ENCODE results near the gene MAP7D3. TPM values are rescaled to one million over a fixed set of nuclear protein-coding genes. Genes with fewer than 3 reads are reported as not detected.

Gene MAP7D3
- total RNA-seq, 1 experiment from 2014 or later, result 15.0 TPM

DNA sequence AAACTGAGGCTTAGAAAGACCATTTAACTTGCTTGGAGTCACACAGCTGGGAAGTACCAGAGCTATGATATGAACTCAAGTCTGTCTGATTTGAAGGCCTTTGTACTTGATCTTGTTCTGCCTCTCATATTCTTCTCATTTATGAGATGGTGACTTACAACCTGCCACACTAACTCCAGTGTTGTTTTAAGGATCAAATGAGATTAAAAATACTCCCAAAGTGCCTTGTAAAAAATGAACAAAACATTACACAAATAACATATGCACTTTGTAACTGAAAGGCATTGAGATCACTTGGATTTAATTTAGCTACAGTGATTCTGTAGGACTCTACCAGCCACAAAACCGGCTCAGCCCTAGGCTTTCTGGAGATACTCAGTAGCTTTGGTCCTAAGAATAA is 15.6 kb upstream of the MAP7D3 start:
- no peak overlapping the region for H3K9ac ChIP-seq (ENCODE audit: low read length)
- TF ChIP-seq ZNF274 (IDR thresholded peaks at IDR 0.05; ENCODE audit: low read depth, low read length), result no peak
- TF ChIP-seq EGR1 (IDR thresholded peaks at IDR 0.05; ENCODE audit: low read depth), result no peak
- no peak for TF ChIP-seq ZFX (IDR thresholded peaks at IDR 0.05)
- TF ChIP-seq RAD21 (IDR thresholded peaks at IDR 0.05; ENCODE audit: low read depth), result no peak
- TF ChIP-seq, protein P1, sequence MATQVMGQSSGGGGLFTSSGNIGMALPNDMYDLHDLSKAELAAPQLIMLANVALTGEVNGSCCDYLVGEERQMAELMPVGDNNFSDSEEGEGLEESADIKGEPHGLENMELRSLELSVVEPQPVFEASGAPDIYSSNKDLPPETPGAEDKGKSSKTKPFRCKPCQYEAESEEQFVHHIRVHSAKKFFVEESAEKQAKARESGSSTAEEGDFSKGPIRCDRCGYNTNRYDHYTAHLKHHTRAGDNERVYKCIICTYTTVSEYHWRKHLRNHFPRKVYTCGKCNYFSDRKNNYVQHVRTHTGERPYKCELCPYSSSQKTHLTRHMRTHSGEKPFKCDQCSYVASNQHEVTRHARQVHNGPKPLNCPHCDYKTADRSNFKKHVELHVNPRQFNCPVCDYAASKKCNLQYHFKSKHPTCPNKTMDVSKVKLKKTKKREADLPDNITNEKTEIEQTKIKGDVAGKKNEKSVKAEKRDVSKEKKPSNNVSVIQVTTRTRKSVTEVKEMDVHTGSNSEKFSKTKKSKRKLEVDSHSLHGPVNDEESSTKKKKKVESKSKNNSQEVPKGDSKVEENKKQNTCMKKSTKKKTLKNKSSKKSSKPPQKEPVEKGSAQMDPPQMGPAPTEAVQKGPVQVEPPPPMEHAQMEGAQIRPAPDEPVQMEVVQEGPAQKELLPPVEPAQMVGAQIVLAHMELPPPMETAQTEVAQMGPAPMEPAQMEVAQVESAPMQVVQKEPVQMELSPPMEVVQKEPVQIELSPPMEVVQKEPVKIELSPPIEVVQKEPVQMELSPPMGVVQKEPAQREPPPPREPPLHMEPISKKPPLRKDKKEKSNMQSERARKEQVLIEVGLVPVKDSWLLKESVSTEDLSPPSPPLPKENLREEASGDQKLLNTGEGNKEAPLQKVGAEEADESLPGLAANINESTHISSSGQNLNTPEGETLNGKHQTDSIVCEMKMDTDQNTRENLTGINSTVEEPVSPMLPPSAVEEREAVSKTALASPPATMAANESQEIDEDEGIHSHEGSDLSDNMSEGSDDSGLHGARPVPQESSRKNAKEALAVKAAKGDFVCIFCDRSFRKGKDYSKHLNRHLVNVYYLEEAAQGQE (IDR thresholded peaks at IDR 0.05; ENCODE audit: low read depth), result no peak
- no peak for TF ChIP-seq SRF (IDR thresholded peaks at IDR 0.05; ENCODE audit: low read depth)
- no peak for TF ChIP-seq POLR2AphosphoS5 (IDR thresholded peaks at IDR 0.05; ENCODE audit: low read depth, low read length)
- TF ChIP-seq, protein P2, sequence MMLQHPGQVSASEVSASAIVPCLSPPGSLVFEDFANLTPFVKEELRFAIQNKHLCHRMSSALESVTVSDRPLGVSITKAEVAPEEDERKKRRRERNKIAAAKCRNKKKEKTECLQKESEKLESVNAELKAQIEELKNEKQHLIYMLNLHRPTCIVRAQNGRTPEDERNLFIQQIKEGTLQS (IDR thresholded peaks at IDR 0.05), result no peak
- no peak for TF ChIP-seq YY1 (IDR thresholded peaks at IDR 0.05; ENCODE audit: extremely low read depth, insufficient replicate concordance, low read depth, low read length)
- TF ChIP-seq CEBPB (IDR thresholded peaks at IDR 0.05; ENCODE audit: low read depth), result no peak
- TF ChIP-seq, protein P3, sequence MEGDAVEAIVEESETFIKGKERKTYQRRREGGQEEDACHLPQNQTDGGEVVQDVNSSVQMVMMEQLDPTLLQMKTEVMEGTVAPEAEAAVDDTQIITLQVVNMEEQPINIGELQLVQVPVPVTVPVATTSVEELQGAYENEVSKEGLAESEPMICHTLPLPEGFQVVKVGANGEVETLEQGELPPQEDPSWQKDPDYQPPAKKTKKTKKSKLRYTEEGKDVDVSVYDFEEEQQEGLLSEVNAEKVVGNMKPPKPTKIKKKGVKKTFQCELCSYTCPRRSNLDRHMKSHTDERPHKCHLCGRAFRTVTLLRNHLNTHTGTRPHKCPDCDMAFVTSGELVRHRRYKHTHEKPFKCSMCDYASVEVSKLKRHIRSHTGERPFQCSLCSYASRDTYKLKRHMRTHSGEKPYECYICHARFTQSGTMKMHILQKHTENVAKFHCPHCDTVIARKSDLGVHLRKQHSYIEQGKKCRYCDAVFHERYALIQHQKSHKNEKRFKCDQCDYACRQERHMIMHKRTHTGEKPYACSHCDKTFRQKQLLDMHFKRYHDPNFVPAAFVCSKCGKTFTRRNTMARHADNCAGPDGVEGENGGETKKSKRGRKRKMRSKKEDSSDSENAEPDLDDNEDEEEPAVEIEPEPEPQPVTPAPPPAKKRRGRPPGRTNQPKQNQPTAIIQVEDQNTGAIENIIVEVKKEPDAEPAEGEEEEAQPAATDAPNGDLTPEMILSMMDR (IDR thresholded peaks at IDR 0.05 in 2 of 3, conservative IDR thresholded peaks at IDR 0.05 in 1 of 3; ENCODE audit: borderline replicate concordance in 1 of 3, insufficient read depth in 1 of 3, low read depth in 2 of 3, low read length in 2 of 3), result no peak
- TF ChIP-seq EZH2phosphoT487 (IDR thresholded peaks at IDR 0.05; ENCODE audit: borderline replicate concordance), result no peak
- no peak for TF ChIP-seq SIN3A (IDR thresholded peaks at IDR 0.05; ENCODE audit: low read depth)
- TF ChIP-seq ELF1 (IDR thresholded peaks at IDR 0.05; ENCODE audit: borderline replicate concordance, low read depth), result no peak
- no peak for TF ChIP-seq TCF7L2 (IDR thresholded peaks at IDR 0.05; ENCODE audit: borderline replicate concordance, extremely low read depth, insufficient read depth, insufficient read length)
- no TSS peak for BruUV-seq (replicated peaks)
- intact Hi-C loops (cut with micrococcal nuclease), result loop anchor here (10.0 kb wide), 1 partner anchor 102 kb away; no protein-coding TSS in a partner anchor
- DNase-seq (ENCODE audit: low read depth, low spot score) (no peak), ATAC-seq (no peak)
- no peak overlapping the region for H3K4me2 ChIP-seq (ENCODE audit: low read length)
- no peak overlapping the region for H3K27ac ChIP-seq (ENCODE audit: low read depth, low read length)
- H3K4me3 ChIP-seq (replicated peaks in 1 of 2; ENCODE audit: low read depth in 1 of 2, low read length in 2 of 2), result no peak overlapping the region
- ChIA-PET POLR2A (no interaction called here), RAD21 (ENCODE audit: low non-redundant PET in 1 of 2, low total read pairs in 2 of 2, uncharacterized antibody in 2 of 2, unreplicated experiment in 2 of 2) (no interaction called here), CTCF (interaction anchor here (3.2 kb wide), 1 partner anchor 239 kb away, joined by 20 read pairs; no protein-coding TSS in a partner anchor)
- no peaks in the 10 kb centered on the region for H3K9me2 ChIP-seq (ENCODE audit: insufficient read depth)
- H3K9me3 ChIP-seq (ENCODE audit: control insufficient read depth in 1 of 2, insufficient read depth in 1 of 2, low read depth in 1 of 2, low read length in 2 of 2), result no peaks in the 10 kb centered on the region
- H3K4me1 ChIP-seq (ENCODE audit: control insufficient read depth in 1 of 2, insufficient read depth in 2 of 2, low read length in 2 of 2), result peaks cover 0 to 7% of the 10 kb centered on the region in 2 experiments; a peak in 2 of 4 replicates
- H3K79me2 ChIP-seq (ENCODE audit: insufficient read depth, low read length), result no peaks in the 10 kb centered on the region
- H3K27me3 ChIP-seq (ENCODE audit: insufficient read depth, low read length), result no peaks in the 10 kb centered on the region
- no peaks in the 10 kb centered on the region for H4K20me1 ChIP-seq (ENCODE audit: insufficient read depth)
- H3K36me3 ChIP-seq (ENCODE audit: control insufficient read depth in 1 of 2, insufficient read depth in 2 of 2, low read length in 2 of 2), result no peaks in the 10 kb centered on the region
- no peak overlapping the region for H2AFZ ChIP-seq (ENCODE audit: low read depth, low read length, poor library complexity, severe bottlenecking)

Data from HCT116 (cell line).